HG02970 (cell line): ENCODE measurements around the gene PDIA5.

Source experiments
- ATAC-seq: cut with Tn5 transposase; IDR thresholded peaks from one replicate; pipeline ENCODE4 v1.9.1; 2021; ENCODE audit warnings: mild to moderate bottlenecking, moderate library complexity, moderate number of reproducible peaks; ENCODE audit not compliant: unreplicated experiment, low FRiP score

PDIA5 gene

GRCh38 chr3:123157598-123158287 is 90.9 kb downstream of the PDIA5 start:
- no peak for ATAC-seq

- no peak for ATAC-seq
Observed at GRCh38 chr3:123158330-123158729, 91.5 kb downstream of the PDIA5 start.

- ATAC-seq: no peak
Observed at GRCh38 chr3:123158899-123159390, 92.1 kb downstream of the PDIA5 start.

GRCh38 chr3:123159926-123160635 is 93.3 kb downstream of the PDIA5 start:
- ATAC-seq: no peak

GRCh38 chr3:123161167-123161566 is 94.3 kb downstream of the PDIA5 start:
- no peak for ATAC-seq

GRCh38 chr3:123163141-123163540 is 96.3 kb downstream of the PDIA5 start:
- no peak for ATAC-seq

- no peak for ATAC-seq
Observed at GRCh38 chr3:123165163-123165562, 98.3 kb downstream of the PDIA5 start.

- ATAC-seq: no peak
Observed at GRCh38 chr3:123167686-123168085, 100.9 kb downstream of the PDIA5 start.

GRCh38 chr3:123168122-123168521 is 101.3 kb downstream of the PDIA5 start:
- ATAC-seq: no peak

GRCh38 chr3:123168605-123169004 is 101.8 kb downstream of the PDIA5 start:
- no peak for ATAC-seq

GRCh38 chr3:123169492-123169929 is 102.7 kb downstream of the PDIA5 start:
- no peak for ATAC-seq

- no peak for ATAC-seq
Observed at GRCh38 chr3:123169930-123170329, 103.1 kb downstream of the PDIA5 start.

- no peak for ATAC-seq
Observed at GRCh38 chr3:123180791-123181190, 114.0 kb downstream of the PDIA5 start.

GRCh38 chr3:123186695-123187094 is 119.9 kb downstream of the PDIA5 start:
- ATAC-seq: no peak

- ATAC-seq: no peak
Observed at GRCh38 chr3:123188058-123188457, 121.2 kb downstream of the PDIA5 start.

- no peak for ATAC-seq
Observed at GRCh38 chr3:123193448-123194101, 126.8 kb downstream of the PDIA5 start.

- ATAC-seq: no peak
Observed at GRCh38 chr3:123194552-123194951, 127.7 kb downstream of the PDIA5 start.

- ATAC-seq: no peak
Observed at GRCh38 chr3:123198372-123198771, 131.5 kb downstream of the PDIA5 start.

GRCh38 chr3:123201223-123201556 is 134.4 kb downstream of the PDIA5 start:
- no peak for ATAC-seq

GRCh38 chr3:123201557-123202427 is 135.0 kb downstream of the PDIA5 start, which contains the start of gene SEC22A:
Gene SEC22A, plus strand, starts transcription at chr3:123201943. Its CDS starts 7,275 bp downstream, at chr3:123209218.
- ATAC-seq: peak; percentile 96
